Neural cell (in vitro differentiated cells): ENCODE measurements around the gene ATP5ME.

Experiments used
- EZH2 ChIP-seq: fragments of 200-600, 300-800 bp; shearing (Covaris generic), sonication (generic); IDR thresholded peaks from 2 replicates; pipeline ENCODE4 v1.6.1; 2014; ENCODE audit warnings: antibody characterized with exemption, low read length, borderline replicate concordance, mild to moderate bottlenecking; ENCODE audit not compliant: insufficient read depth, poor library complexity, severe bottlenecking
- POLR2AphosphoS5 ChIP-seq: IDR thresholded peaks from 2 replicates; pipeline ENCODE4 v1.6.1; 2012
- SMC3 ChIP-seq: fragments of 450-650 bp; conservative IDR thresholded peaks from 2 replicates; pipeline ENCODE4 v1.6.1; 2014; ENCODE audit warnings: antibody characterized with exemption, mild to moderate bottlenecking, moderate library complexity; ENCODE audit not compliant: poor library complexity
- TAF1 ChIP-seq: IDR thresholded peaks from 2 replicates; pipeline ENCODE4 v1.6.1; 2012; ENCODE audit warnings: low read depth
- TF ChIP-seq, protein P1 (sequence below): fragments of 450-650 bp; IDR thresholded peaks from 2 replicates; pipeline ENCODE4 v1.5.1; 2014; ENCODE audit warnings: antibody characterized with exemption, mild to moderate bottlenecking, moderate library complexity; ENCODE audit not compliant: poor library complexity, severe bottlenecking
- TF ChIP-seq, protein P2 (sequence below): IDR thresholded peaks from 2 replicates; pipeline ENCODE4 v1.6.1; 2012; ENCODE audit warnings: borderline replicate concordance

DNA sequence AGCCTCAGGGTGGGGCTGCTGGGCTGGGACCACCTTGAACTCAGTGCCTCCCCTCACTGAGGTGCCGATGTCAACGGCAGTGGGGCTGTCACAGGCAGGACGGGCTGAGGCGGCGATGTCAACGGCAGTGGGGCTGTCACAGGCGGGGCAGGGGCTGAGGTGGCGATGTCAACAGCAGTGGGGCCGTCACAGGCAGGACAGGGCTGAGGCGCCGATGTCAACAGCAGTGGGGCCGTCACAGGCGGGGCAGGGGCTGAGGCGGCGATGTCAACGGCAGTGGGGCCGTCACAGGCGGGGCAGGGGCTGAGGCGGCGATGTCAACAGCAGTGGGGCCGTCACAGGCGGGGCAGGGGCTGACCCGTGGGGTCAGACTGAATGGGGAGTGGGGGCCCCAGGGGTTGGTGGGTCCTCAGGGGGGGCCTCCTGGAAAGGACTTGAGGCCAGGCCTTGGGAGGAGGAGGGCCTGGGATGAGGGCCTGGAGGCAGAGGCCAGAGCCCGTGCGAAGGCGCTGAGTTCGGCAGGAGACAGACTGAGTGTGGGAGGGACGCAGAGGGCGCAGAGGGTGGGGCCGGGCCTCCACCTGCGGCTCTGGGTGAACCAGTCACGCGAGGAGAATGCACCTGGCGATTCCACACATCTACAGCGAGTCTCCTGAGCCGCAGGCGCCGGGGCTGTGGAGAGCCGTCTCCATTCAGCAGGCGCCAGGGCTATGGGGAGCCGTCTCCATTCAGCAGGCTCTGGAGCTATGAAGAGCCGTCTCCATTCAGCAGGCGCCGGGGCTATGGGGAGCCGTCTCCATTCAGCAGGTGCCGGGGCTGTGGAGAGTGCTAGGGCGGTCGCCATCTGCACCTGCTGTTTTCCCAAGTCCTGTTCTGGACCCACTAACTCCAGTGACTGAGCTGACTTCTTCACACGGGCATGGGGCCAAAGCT is 22.9 kb downstream of the ATP5ME start:
- TF ChIP-seq, protein P1, sequence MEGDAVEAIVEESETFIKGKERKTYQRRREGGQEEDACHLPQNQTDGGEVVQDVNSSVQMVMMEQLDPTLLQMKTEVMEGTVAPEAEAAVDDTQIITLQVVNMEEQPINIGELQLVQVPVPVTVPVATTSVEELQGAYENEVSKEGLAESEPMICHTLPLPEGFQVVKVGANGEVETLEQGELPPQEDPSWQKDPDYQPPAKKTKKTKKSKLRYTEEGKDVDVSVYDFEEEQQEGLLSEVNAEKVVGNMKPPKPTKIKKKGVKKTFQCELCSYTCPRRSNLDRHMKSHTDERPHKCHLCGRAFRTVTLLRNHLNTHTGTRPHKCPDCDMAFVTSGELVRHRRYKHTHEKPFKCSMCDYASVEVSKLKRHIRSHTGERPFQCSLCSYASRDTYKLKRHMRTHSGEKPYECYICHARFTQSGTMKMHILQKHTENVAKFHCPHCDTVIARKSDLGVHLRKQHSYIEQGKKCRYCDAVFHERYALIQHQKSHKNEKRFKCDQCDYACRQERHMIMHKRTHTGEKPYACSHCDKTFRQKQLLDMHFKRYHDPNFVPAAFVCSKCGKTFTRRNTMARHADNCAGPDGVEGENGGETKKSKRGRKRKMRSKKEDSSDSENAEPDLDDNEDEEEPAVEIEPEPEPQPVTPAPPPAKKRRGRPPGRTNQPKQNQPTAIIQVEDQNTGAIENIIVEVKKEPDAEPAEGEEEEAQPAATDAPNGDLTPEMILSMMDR, result no peak
- TF ChIP-seq POLR2AphosphoS5 (no peak), SMC3 (no peak), TAF1 (no peak), EZH2 (no peak)
- TF ChIP-seq, protein P2, sequence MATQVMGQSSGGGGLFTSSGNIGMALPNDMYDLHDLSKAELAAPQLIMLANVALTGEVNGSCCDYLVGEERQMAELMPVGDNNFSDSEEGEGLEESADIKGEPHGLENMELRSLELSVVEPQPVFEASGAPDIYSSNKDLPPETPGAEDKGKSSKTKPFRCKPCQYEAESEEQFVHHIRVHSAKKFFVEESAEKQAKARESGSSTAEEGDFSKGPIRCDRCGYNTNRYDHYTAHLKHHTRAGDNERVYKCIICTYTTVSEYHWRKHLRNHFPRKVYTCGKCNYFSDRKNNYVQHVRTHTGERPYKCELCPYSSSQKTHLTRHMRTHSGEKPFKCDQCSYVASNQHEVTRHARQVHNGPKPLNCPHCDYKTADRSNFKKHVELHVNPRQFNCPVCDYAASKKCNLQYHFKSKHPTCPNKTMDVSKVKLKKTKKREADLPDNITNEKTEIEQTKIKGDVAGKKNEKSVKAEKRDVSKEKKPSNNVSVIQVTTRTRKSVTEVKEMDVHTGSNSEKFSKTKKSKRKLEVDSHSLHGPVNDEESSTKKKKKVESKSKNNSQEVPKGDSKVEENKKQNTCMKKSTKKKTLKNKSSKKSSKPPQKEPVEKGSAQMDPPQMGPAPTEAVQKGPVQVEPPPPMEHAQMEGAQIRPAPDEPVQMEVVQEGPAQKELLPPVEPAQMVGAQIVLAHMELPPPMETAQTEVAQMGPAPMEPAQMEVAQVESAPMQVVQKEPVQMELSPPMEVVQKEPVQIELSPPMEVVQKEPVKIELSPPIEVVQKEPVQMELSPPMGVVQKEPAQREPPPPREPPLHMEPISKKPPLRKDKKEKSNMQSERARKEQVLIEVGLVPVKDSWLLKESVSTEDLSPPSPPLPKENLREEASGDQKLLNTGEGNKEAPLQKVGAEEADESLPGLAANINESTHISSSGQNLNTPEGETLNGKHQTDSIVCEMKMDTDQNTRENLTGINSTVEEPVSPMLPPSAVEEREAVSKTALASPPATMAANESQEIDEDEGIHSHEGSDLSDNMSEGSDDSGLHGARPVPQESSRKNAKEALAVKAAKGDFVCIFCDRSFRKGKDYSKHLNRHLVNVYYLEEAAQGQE, result no peak
